T-helper 2 cell (primary cell): ENCODE results near the gene CCDC146.

Experiments
- DNase-seq, 5 experiments: peaks; one replicate each; pipeline versions ENCODE4 v3.0.0 to v3.0.0-alpha.2; 2012 to 2022

The CCDC146 gene

GRCh38 chr7:77306231-77307067 lies 184.0 kb downstream of the CCDC146 start:
- no peak for DNase-seq

- no peak for DNase-seq
Observed at GRCh38 chr7:77308792-77309191, 186.4 kb downstream of the CCDC146 start.

GRCh38 chr7:77309714-77310220 lies 187.4 kb downstream of the CCDC146 start:
- no peak for DNase-seq

GRCh38 chr7:77310982-77311381 lies 188.6 kb downstream of the CCDC146 start:
- no peak for DNase-seq

GRCh38 chr7:77313085-77313484 lies 190.7 kb downstream of the CCDC146 start:
- DNase-seq = no peak

- DNase-seq = no peak
Observed at GRCh38 chr7:77313876-77314480, 191.6 kb downstream of the CCDC146 start.

- no peak for DNase-seq
Observed at GRCh38 chr7:77315182-77315591, 192.8 kb downstream of the CCDC146 start.

GRCh38 chr7:77316219-77316978 lies 194.0 kb downstream of the CCDC146 start:
- DNase-seq = no peak

- no peak for DNase-seq
Observed at GRCh38 chr7:77318019-77318418, 195.6 kb downstream of the CCDC146 start.

- no peak for DNase-seq
Observed at GRCh38 chr7:77320137-77320536, 197.7 kb downstream of the CCDC146 start.

- no peak for DNase-seq
Observed at GRCh38 chr7:77320714-77321113, 198.3 kb downstream of the CCDC146 start.

GRCh38 chr7:77321300-77321699 lies 198.9 kb downstream of the CCDC146 start:
- no peak for DNase-seq

- DNase-seq = no peak
Observed at GRCh38 chr7:77326131-77326530, 203.7 kb downstream of the CCDC146 start.

- DNase-seq = no peak
Observed at GRCh38 chr7:77327067-77327931, 204.9 kb downstream of the CCDC146 start.

- peak in 1 of 5 experiments; percentile 59 for DNase-seq
Observed at GRCh38 chr7:77327932-77328628, 205.7 kb downstream of the CCDC146 start.

GRCh38 chr7:77328669-77329068 lies 206.3 kb downstream of the CCDC146 start:
- DNase-seq = peak in 1 of 5 experiments; percentile 4

GRCh38 chr7:77329466-77330168 lies 207.2 kb downstream of the CCDC146 start:
- peak in 1 of 5 experiments; percentile 27 for DNase-seq

GRCh38 chr7:77330169-77330882 lies 207.9 kb downstream of the CCDC146 start:
- peak in 1 of 5 experiments; percentile 37 for DNase-seq

- peak in 3 of 5 experiments; percentile 5 to 76 (median 21) for DNase-seq
Observed at GRCh38 chr7:77331938-77332695, 209.7 kb downstream of the CCDC146 start.
